NCI-H1092 (cell line): ENCODE measurements around the gene DNAJB12.
"Not testable (repeated sequence)": the region's sequence is repeated elsewhere in the genome, so short reads cannot be mapped to it uniquely, and the experiment has no call there.

Experiments
- DNase-seq: peaks from one replicate; lab custom pipeline; 2025; lab: John Stamatoyannopoulos, UW

DNAJB12 gene

GRCh38 chr10:72354356-72355213, at the start of gene DNAJB12:
Gene DNAJB12, minus strand, starts transcription at chr10:72354919. Its CDS starts 22 bp downstream, at chr10:72354897.
- DNase-seq, result peak; percentile 83

DNA sequence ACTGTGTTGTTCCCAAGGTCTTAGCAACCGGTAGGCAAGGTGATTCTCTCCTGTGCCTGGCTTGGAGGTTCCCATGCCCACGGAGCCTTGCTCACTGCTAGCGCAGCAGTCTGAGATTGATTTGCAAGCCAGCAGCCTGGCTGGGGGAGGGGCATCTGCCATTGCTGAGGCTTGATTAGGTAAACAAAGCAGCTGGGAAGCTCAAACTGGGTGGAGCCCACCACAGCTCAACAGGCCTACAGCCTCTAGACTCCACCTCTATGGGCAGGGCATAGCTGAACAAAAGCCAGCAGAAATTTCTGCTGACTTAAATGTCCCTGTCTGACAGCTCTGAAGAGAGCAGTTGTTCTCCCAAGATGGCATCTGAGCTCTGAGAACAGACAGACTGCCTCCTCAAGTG, 40.9 kb upstream of the DNAJB12 start:
- not testable (repeated sequence) for DNase-seq

DNA sequence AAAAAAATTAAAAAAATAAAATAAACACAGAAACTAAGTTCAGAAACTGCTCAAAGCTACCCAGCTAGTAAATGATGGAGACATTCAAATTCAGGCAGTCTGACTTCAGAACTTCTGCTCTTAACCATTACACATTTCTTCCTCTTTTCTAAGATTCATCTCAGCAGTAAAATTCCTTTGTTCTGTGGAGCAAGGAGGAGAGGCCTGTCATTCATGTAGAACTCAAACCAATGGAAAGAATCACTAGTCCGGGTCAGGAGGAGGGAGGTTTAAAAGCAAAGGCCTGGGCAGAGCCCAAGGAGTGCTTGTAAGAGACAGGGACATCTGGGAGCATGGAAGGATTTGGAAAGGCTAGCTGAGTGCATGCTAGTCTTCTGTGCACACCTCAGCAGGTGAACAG, 37.9 kb upstream of the DNAJB12 start:
- DNase-seq, result no peak

DNA sequence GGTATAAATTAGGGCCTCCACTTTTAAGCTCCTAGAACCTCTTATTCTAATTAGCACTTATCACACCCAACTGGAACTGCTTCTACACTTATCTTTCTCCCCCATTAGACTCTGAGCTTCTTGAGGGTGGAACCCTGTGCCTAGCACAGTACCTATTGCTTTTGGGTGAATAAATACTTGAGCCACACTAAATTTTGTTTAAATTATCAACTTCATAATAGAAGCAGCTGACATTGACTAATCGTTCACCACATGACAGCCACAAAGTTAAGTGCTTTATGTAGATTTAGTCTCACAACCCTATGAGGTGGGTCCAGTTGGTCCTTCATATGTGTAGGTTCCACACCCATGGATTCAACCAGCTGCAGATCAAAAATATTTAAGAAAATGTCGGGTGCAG, 36.0 kb upstream of the DNAJB12 start:
- no peak for DNase-seq

DNA sequence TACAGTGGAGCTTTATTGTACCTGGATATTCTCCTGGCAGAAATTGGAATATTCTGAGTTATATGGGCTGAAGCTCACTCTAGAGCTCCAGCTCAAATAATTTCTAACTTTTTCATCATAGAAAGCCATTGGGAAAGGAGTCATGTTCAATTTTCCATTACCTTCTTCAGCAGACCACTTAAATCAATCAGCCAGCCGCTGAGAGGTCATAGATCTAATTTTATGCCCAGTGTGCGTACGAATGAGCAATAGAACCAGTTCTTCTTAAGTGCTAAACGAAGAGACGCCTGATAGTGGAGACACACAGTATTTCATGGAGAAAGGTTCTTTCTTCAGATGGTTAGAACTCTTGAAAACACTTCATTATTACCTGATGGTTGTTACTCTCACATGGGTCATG, 35.0 kb upstream of the DNAJB12 start:
- DNase-seq, result no peak

DNA sequence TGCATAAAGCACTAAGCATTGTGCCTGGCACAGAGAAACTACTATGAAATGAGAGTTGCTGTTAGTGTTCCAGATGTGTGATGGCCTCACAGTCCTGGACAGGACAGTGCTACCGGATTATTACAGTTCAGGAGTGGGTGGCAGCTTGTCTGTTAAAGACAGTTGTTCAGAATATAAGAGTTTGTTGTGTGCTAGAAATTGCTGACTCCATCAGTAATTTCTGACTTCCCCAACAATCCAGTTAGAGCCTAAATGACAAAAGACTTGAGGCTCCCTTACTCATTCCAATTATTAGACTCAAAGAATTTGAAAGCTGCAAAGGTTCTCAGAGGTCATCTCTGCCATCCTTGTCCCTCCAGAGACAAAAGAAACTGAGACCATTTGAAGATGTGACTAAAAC, 34.3 kb upstream of the DNAJB12 start:
- DNase-seq, result no peak

DNA sequence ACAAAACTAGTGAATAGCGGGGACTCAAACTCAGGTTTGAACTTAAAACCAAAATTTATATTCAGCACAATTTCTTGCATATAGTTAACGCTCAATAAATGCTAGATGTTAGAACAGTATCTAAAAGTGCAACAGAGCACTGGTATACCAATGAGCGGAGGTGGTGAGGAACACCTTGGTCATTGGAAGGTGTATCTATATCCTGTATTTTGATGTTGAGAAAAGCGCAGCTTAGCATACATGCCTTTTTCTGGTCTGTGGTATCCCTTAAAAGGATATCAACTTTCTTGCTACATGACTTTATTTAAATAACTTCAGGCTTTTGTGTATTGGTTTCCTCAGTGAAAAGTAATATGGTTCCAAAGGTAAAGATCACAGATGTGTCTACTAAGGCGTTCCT, 33.3 kb upstream of the DNAJB12 start:
- no peak for DNase-seq

DNA sequence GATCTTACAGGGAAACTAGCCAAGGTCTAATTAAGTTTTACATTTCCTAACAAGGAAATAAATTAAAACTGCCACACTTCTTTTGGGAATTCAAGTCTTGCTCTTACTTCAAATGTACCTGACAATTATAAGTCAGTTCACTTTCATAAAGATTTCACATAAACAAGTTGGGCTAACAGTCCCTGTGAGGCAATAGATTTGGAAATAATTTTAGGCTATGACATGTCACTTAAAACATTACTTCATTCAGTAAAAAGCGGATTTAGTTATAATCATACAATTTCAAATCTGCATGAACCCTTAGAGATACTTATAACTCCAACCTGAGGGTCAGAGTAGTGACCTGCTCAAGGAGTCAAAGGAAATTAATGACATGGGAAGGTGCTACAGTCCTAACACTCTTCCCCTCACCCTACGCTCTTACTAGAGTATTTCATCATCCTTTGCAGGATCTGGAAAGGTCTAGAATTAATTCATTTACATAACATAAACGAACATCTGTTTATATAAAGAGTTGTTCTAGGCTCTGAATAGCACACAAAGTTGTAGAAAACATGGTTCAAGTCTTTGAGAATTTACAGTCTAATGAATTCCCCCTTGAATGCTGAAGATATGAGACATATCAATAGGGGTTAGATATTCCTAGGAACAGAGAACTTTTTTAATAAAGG, 32.3 kb upstream of the DNAJB12 start:
- no peak for DNase-seq

GRCh38 chr10:72385724-72386123, 31.0 kb upstream of the DNAJB12 start:
- no peak for DNase-seq

- not testable (repeated sequence) for DNase-seq
Measured at GRCh38 chr10:72384982-72385381, 30.3 kb upstream of the DNAJB12 start.

DNA sequence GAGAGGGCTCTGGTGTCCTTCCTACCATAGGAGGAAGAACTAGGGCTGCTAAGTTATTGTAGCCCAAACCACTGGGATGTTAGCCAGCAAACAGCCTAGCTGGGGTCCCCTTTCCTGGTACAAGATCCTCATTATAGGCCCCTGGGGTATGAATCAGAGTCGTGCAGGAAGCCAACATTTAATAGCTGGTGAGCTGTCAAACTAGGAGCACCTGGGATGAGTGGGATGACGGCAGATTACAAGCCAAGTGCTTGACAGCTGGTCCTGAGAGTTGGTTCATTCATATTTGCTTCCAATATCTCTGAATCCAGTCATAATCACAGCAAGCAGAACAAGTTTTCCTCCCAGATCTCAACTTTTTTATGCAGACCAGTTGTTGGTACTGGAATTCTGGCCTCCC, 25.1 kb upstream of the DNAJB12 start:
- no peak for DNase-seq

GRCh38 chr10:72379062-72379461, 24.3 kb upstream of the DNAJB12 start:
- no peak for DNase-seq

DNA sequence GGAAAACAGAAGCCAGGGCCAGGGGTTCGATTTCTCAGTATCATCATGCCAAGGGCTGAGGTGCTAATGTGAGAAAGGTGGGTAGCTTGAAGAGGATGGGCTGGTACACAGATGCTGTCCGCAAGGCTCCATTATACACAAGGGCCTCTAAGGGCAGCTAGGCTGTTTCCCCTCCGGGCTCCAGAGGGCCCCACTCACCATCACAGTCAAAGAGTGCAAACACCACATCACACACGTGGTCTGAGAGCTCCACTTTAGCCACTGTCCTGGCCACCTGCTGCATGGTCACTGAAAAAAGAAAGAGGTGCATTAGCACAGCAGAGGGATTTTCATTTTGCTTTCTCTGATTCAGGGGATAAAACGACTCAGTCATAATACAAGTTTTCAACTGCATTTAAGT, 20.9 kb upstream of the DNAJB12 start:
- no peak for DNase-seq

DNA sequence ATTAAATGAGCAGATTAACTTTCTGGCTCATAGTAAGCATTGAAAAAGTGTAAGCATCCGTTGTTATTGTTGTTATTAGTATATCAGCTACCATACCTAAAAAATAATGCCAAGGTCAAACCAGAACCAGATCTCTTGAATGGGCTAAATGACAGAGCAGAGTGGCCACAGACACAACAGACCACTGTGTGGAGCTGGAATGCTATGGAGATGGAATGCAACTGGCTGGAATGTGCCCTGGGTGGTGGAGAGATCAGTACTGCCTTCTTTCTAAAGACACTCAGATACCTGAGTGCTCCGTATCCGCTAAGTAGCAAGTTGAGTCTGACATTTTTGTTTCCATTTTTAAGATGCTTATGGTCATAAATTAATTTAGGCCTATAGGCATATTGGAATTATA, 20.5 kb upstream of the DNAJB12 start:
- DNase-seq, result no peak

GRCh38 chr10:72370201-72370722, 15.5 kb upstream of the DNAJB12 start:
- DNase-seq, result no peak

GRCh38 chr10:72367301-72367960, 12.7 kb upstream of the DNAJB12 start:
- DNase-seq, result no peak

DNA sequence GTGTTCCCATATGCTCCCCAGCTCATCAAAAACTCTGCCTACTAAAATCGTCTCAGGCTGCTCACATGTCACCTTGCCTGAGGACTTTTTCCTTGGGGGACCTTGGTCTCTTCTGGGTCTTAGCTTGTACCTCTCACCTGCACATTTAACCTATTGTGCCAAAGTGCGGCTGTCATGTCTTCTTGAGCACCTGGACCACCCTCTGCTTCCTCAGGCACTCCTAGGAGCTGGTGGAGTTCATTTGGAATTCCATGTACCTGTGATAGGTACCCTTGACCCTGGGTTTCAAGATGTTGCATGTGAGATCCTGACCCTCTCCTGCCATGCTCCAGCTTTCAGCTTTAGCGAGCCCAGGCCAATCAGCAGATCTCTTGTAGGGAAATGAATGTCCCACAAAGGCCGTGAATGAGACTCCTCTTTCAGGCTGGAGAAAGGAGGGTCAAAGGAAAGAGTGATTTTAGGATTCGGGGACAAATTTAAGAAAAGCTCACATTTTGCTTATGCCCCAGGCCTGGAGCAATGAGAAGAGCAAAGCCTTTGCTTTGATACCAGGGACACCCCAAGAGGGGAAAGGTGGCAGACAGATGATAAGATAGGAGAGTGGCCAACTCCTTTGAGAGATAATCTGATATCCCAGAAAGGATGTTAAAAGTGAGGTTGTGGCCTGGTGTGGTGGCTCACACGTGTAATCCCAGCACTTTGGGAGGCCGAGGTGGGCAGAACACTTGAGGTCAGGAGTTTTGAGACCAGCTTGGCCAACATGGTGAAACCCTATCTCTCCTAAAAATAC, 10.6 kb upstream of the DNAJB12 start:
- no peak for DNase-seq

- peak; percentile 74 for DNase-seq
Measured at GRCh38 chr10:72364239-72364777, 9.6 kb upstream of the DNAJB12 start.

DNA sequence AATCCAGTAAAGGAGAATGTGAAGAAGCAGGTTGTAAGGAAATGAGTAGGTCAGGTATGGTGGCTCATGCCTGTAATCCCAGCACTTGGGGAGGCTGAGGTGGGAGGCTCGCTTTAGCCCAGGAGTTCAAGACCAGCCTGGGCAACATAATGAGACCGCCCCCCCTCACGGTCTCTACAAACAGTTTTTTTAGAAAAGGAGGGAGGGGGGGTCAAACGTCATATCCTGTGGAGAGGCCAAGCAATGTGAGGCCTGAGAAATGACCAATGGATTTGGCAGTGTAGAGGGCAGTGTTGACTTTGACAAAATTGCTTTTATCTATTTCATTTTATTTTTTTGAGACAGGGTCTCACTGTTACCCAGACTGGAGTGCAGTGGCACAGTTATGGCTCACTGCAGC, 2.3 kb upstream of the DNAJB12 start:
- DNase-seq, result no peak

DNA sequence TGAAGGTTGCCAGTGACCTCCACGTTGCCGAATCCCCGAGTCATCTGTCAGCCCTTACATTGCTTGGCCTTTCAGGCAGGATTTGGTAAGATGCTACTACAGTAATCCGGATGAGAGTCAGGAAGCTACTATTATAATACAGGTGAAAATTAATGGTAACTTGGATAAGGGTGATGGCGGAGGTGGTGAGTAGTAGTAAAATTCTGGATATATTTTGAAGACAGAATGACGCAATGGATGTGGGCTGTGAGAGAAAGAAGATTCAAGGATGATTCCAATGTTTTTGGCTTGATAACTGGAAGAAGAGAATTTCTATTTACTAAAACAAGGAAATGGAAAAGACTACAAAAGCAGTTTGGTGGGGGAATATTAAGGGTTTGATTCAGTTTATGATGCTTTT, 1.4 kb upstream of the DNAJB12 start:
- no peak for DNase-seq

DNA sequence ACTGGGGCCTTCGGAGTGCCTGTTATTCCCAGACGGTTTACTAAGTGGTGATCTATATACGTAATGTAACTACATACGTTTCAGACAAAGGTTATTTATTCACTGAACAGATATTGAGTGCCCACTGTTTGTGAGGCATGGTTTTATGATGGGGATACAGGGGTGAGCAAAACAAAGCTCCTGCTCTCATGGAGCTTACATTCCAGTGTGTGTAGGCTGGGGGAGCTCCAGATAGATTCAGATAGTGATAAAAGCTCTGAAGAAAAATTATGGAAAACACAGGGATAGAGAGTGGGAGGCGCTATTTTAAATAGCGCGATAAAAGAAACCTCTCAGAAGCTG, 466 bp upstream of the DNAJB12 start:
- no peak for DNase-seq

GRCh38 chr10:72353965-72354355, 759 bp downstream of the DNAJB12 start:
- DNase-seq, result no peak
